Measurements from ENCODE around the gene LEFTY1. TPM values are rescaled to one million over a fixed set of nuclear protein-coding genes. Genes with fewer than 3 reads are reported as not detected.

Gene LEFTY1
- total and polyA plus RNA-seq, 2 of the 13 experiments (the other 11 are each of a cell fraction or from before 2014, with no cell fraction given) = 0.29 to 0.79 TPM

GRCh38 chr1:225881959-225882693 lies 6.8 kb downstream of the LEFTY1 start, which contains the start of gene TMEM63A (continued):
- 0 out of 2 replicates have a peak, but pooled peaks have one; percentile 32 for TF ChIP-seq ARNT2 (CRISPR knock-in tag; IDR thresholded peaks at IDR 0.05; ENCODE audit: low read depth)
- 0 out of 2 replicates have a peak, but pooled peaks have one; percentile 13 for TF ChIP-seq TP53 (CRISPR knock-in tag; conservative IDR thresholded peaks at IDR 0.05)
- TF ChIP-seq ZGPAT (CRISPR knock-in tag; IDR thresholded peaks at IDR 0.05) = peak; percentile 46; the same call in 1 of the 2 replicates
- TF ChIP-seq POLR2G (IDR thresholded peaks at IDR 0.05; ENCODE audit: low read depth, low read length) = peak; percentile 74
- no peak for TF ChIP-seq ZFYVE20 (CRISPR knock-in tag; IDR thresholded peaks at IDR 0.05; ENCODE audit: borderline replicate concordance, low read depth)
- TF ChIP-seq PPARG (CRISPR knock-in tag; conservative IDR thresholded peaks at IDR 0.05) = no peak; the same call in 1 of the 2 replicates
- TF ChIP-seq ZBTB42 (CRISPR knock-in tag; IDR thresholded peaks at IDR 0.05) = 0 out of 2 replicates have a peak, but pooled peaks have one; percentile 23
- TF ChIP-seq ZNF546 (CRISPR knock-in tag; conservative IDR thresholded peaks at IDR 0.05) = peak; percentile 30; the same call in 1 of the 2 replicates
- TF ChIP-seq PBX3 (CRISPR knock-in tag; IDR thresholded peaks at IDR 0.05; ENCODE audit: borderline replicate concordance) = no peak
- TF ChIP-seq FOXP4 (CRISPR knock-in tag; IDR thresholded peaks at IDR 0.05) = no peak
- no peak; the same call in 1 of the 2 replicates for TF ChIP-seq ZNF362 (CRISPR knock-in tag; IDR thresholded peaks at IDR 0.05; ENCODE audit: borderline replicate concordance)
- no peak for TF ChIP-seq ZNF512B (CRISPR knock-in tag; IDR thresholded peaks at IDR 0.05; ENCODE audit: borderline replicate concordance)
- 0 out of 2 replicates have a peak, but pooled peaks have one; percentile 28 for TF ChIP-seq MIER3 (CRISPR knock-in tag; IDR thresholded peaks at IDR 0.05; ENCODE audit: borderline replicate concordance)
- TF ChIP-seq HINFP (CRISPR knock-in tag; IDR thresholded peaks at IDR 0.05; ENCODE audit: low read depth) = peak; percentile 54; the same call in 1 of the 2 replicates
- TF ChIP-seq ZNF746 (CRISPR knock-in tag; IDR thresholded peaks at IDR 0.05) = no peak; the same call in 1 of the 2 replicates
- TF ChIP-seq DR1 (CRISPR knock-in tag; IDR thresholded peaks at IDR 0.05) = peak; percentile 82
- peak; percentile 91 for TF ChIP-seq NAIF1 (CRISPR knock-in tag; IDR thresholded peaks at IDR 0.05; ENCODE audit: borderline replicate concordance)
